ENCODE results near the gene FZR1.

The FZR1 gene

GRCh38 chr19:3531716-3532115, 25.6 kb downstream of the FZR1 start:
- no peak for DNase-seq (ENCODE audit: low read depth)

DNA sequence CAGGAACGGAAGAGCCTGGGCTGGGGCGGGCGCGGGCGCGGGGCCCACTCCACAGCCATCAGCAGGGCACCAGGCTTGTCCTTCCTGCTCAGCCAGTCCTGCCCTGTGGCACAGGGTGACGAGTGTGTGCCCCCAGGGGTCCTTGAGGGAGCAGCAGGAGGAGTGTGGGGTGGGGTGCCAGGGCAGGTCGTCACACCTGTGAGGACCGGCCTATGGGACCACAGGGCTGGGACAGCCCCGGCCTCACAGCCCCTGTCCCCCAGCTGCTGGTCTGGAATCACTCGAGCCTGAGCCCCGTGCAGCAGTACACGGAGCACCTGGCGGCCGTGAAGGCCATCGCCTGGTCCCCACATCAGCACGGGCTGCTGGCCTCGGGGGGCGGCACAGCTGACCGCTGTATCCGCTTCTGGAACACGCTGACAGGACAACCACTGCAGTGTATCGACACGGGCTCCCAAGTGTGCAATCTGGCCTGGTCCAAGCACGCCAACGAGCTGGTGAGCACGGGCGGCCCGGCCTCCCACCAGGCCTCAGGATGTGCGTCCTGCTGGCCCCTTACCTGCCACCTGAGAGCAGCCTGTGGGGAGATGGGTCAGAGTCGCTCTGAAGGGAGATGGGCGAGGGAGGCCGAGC, 26.2 kb downstream of the FZR1 start:
- DNase-seq (ENCODE audit: low read depth), result no peak

DNA sequence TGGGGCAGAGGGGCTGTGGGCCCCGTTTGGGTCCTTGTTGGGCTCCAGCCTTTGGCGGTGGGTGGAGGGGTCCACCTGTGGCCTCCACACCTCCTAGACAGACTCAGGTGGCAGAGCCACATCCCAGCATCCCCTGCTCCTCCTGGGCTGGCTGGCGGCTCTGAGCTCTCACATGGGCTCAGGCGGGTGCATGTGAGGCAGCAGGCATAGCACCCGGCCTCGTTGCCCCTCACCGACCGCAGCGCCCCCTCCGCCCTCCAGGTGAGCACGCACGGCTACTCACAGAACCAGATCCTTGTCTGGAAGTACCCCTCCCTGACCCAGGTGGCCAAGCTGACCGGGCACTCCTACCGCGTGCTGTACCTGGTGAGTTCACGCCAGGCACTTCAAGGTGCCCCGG, 26.9 kb downstream of the FZR1 start:
- DNase-seq (ENCODE audit: low read depth), result no peak

GRCh38 chr19:3533563-3534216, 27.6 kb downstream of the FZR1 start:
- no peak for DNase-seq (ENCODE audit: low read depth)

GRCh38 chr19:3534375-3535234, 28.5 kb downstream of the FZR1 start:
- no peak for DNase-seq (ENCODE audit: low read depth)

DNA sequence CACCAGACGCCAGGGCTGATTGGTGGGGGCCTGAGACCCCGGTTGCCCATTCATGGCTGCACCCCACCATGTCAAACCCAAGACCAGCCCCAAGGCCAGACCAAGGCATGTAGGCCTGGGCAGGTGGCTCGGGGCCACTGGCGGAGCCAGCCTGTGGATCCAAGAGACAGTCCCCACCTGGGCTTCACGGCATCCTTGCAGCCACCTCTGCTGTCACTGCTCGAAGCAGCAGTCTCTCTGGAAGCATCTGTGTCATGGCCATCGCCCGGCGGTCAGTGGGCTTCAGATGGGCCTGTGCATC, 29.1 kb downstream of the FZR1 start:
- DNase-seq (ENCODE audit: low read depth), result no peak

DNA sequence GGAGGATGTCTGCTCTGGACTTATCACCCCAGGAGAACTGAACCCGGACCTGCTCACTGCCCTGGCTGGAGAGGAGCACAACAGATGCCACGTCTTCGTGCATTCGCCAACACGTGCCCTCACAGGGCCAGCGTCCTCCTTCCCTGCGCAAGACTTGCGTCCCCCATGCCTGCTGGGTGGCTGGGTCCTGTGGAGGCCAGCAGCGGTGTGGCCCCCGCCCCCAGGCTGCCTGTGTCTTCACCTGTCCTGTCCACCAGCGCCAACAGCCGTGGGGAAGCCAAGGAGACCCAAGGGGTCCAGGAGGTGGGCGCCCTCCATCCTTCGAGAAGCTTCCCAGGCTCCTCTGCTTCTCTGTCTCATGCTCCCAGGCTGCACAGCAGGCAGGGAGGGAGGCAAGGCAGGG, 29.5 kb downstream of the FZR1 start:
- no peak for DNase-seq (ENCODE audit: low read depth)

GRCh38 chr19:3535981-3536380, 29.9 kb downstream of the FZR1 start:
- DNase-seq (ENCODE audit: low read depth), result no peak

- no peak for DNase-seq (ENCODE audit: low read depth)
Measured at GRCh38 chr19:3536429-3537100, 30.5 kb downstream of the FZR1 start.

- no peak for DNase-seq (ENCODE audit: low read depth)
Measured at GRCh38 chr19:3537101-3537437, 31.0 kb downstream of the FZR1 start.

DNA sequence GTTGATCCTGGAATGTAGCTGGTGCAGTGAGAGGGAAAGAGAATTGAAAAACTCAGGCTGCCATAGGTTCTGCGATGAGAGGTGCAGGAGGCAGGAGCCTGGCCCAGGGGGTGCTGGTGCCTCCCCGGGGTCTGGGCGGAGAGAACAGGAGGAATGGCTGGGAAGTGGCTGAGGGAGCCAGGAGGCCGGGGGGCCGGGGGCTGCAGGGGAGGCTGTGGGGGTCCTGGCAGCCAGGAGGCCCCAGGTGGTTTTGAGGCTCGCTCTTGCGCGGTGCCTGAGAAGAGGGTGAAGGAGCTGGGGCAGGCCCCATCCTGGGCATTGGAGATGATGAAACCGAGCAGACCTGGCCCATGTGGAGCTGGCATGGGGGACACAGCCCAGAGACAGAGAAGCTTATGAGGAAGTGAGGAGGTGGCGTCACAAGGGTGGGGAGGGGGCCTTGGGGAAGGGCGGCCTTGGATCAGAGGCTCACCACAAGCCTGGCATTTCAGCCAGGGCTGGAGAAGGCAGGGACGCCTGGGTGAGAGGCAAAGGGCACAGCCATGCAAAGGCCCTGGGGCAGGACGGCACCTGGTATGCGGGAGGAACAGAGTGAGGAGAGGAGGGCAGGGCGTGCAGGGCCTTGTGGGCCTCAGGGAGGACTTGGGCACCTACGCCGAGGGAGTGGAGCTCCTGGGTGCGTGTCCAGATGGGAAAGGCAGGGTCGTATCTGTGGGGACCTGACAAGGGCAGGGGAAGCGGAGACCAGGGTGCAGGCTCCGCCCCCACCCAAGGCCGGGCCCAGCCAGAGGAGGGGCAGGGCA, 31.5 kb downstream of the FZR1 start:
- no peak for DNase-seq (ENCODE audit: low read depth)

GRCh38 chr19:3538258-3538929, 32.3 kb downstream of the FZR1 start:
- DNase-seq (ENCODE audit: low read depth), result no peak

DNA sequence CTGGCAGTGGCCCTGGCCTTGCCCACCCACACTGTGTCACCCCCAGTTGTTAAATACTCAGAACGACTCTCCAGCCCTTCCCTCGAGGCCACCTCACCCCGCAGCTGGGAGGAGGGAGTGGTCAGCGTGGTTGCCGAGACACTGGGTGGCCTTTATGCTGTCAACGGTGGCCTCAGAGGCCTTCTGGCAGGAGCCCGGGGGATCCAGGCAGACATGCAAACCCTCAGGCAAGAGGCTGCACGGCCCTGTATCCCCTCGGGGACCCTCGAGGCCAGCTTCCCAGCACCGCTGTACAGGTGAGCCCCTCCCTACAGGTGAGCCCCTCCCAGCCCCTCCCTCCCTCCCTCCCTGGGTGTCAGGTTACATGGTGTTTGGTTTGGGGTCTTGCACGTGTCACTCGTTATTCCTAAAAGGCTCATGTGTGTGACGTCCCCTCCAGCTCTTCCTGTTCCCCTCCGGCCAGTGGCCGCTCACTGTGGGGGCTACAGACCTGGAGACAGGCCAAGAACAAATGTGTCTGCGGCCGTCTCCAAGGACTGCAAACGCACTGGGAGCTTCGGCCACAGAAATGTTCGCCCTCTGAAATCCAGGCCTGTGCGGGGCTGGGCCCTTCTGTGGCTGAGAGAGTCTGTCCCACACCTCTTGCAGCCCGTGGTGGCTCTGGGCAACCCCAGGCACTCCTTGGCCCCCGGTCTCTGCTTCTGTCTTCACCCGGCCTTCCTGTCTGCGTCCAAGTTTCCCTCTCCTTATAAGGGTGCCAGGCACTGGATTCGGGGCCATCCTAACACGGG, 33.0 kb downstream of the FZR1 start, which contains the start of gene TEKTIP1:
Gene TEKTIP1, plus strand, starts transcription at position 210 of the 791 bp plus-strand sequence. Its CDS starts 4 bp downstream, at position 214.
- DNase-seq (ENCODE audit: low read depth), result no peak

DNA sequence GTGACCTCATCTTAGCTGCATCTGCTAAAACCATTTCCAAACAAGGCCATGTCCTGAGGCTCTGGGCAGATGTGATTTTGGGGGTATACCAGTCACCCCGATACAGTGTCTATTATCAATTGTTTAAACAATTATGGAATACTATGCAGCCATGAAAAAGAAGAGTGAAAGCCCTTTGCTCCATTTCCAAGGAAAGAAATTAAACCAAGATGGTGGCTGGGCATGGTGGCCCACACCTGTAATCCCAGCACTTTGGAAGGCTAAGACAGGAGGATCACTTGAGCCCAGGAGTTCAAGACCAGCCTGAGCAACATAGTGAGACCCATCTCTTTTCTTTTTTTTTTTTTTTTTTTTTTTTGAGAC, 33.6 kb downstream of the FZR1 start:
- DNase-seq (ENCODE audit: low read depth), result no peak

GRCh38 chr19:3543150-3544057, 37.3 kb downstream of the FZR1 start:
- no peak for DNase-seq (ENCODE audit: low read depth)

- DNase-seq (ENCODE audit: low read depth), result no peak
Measured at GRCh38 chr19:3544058-3544376, 37.9 kb downstream of the FZR1 start.

DNA sequence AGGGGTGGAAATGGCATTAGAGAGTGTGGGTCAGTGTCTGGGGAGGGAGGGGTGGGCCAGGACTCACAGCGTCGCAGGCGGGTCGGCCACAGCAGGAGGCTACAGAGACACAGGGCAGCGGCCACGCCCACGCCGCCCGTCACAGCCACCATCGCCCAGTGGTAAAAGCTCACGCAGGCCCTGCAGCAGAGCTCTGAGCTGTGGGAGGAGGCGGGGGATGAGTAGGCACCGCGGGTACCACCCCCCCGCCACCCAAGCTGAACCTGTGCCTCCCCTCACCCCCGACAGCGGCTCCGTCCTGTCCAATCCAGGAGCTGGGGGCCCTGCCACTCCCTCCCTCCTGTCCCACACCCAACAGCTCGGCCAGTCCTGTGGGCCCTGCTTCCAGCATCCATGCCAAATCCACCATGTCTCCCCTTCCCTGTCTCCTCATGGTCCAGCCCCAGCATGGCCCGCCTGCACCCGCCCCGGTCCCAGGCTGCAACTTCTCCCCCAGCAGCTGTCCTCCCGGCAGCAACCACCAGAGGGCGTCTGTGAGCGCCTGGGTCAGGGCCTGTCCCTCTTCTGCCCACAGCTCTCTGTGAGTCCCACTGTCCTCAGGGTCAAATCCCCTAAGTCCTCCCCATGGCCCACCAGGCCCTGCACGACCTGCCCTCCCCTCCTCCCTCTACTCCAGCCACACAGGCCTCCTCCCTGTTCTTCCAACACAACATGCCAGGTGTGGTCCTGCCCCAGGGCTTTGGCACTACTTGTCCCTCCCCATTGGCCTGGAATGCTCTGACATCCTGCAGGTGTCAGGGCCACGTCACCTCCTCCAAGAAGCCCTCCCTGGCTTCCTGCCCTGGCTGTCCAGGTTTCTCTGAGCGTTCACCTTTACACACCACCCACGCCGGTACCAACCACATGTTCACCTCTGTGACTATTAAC, 38.9 kb downstream of the FZR1 start:
- DNase-seq (ENCODE audit: low read depth), result no peak

- no peak for DNase-seq (ENCODE audit: low read depth)
Measured at GRCh38 chr19:3545669-3546034, 39.5 kb downstream of the FZR1 start.

- no peak for DNase-seq (ENCODE audit: low read depth)
Measured at GRCh38 chr19:3546119-3546518, 40.0 kb downstream of the FZR1 start.

All from CMK (cell line).